AG04450 (cell line): ENCODE results near the gene SLC16A6. TPM values are rescaled to one million over a fixed set of nuclear protein-coding genes. Genes with fewer than 3 reads are reported as not detected.

Experiments used
- CTCF ChIA-PET: fragments of 300-600, 350-600 bp; formaldehyde crosslinking; extraction: SDS; loops from one replicate; lab custom pipeline; 2022; ENCODE audit warnings: antibody characterized with exemption, inconsistent platforms; lab: Charles Lee
- POLR2A ChIA-PET: fragments of 350-600 bp; formaldehyde crosslinking; extraction: SDS; loops from one replicate; lab custom pipeline; 2021; ENCODE audit warnings: antibody characterized with exemption, inconsistent platforms; lab: Yijun Ruan, JAX
- DNase-seq: peaks from one replicate; pipeline ENCODE4 v3.0.0-alpha.2; 2011; ENCODE audit warnings: low read depth, low spot score
- H3K27ac ChIP-seq: one replicate; pipeline ENCODE4 v1.5.1; 2012; ENCODE audit warnings: low read depth, low read length, control low read depth
- H3K27me3 ChIP-seq: one replicate; pipeline ENCODE4 v1.6.0; 2012; ENCODE audit warnings: low read length; ENCODE audit not compliant: control insufficient read depth, insufficient read depth
- H3K4me3 ChIP-seq: 2 replicates; pipeline ENCODE4 v1.5.1; 2011; ENCODE audit warnings: mild to moderate bottlenecking, low read depth, low read length, control low read depth
- H3K9me3 ChIP-seq: 2 replicates; pipeline ENCODE4 v1.5.1; 2012; ENCODE audit warnings: low read length; ENCODE audit not compliant: control insufficient read depth, insufficient read depth
- CTCF ChIP-seq: IDR thresholded peaks from 2 replicates; pipeline ENCODE4 v1.5.1; 2011; ENCODE audit warnings: low read depth, low read length, control low read depth, inconsistent platforms
- polyA plus RNA-seq: library from polyadenylated mRNA; depleted of rRNA; stranded (reverse); fragments of >200 nt; gene quantifications from 2 replicates; pipeline ENCODE4 v1.2.3, GENCODE V29; 2011

Gene SLC16A6
- polyA plus RNA-seq, 1 experiment = 1.2 TPM

DNA sequence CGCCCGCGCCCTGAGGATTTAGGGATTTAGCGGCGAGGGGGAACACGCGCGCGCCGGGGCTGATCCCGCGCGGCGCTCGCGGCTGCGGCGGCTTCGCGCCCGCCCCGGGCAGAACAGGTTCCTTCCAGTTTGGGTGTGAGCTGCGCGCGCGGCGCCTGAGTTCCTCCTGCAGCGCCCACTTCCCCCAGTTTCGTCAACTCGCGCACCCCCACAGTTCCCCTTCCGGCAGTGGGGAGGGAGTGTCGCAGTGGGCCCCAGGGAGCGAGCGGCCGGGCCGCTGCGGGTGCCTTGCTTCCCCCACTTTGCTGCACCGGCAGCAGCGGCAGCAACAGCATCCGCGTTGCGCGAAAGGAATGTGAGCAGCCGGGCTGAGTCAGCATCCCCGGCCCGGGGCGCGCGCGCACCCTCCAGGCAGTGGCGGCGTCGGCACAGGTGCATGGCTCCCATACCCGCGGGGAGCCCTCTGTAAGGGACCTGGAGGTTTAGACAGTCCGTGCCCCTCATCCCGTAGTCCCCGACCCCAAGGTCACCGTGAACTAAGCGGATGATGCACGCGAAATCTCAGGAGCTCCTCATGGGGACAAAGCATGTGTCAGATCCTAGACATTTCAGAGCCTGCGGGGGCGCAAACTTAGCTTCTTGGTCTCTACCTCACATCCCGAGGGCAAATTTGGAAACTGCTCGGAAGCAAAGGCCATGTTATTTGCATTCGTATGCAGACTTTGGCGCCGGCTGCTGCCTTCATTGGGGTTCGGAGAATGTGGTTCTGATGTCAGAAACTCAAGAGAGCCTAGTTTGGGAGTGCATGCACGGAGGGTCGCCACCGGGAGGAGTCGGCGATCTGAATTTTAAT, 1.1 kb upstream of the SLC16A6 start:
- POLR2A ChIA-PET = interaction anchor here (0.6 kb wide), 1 partner anchor 107 kb away, joined by 4 read pairs; no protein-coding TSS in a partner anchor
- no peaks in the 10 kb centered on the region; the same call in 1 of the 2 replicates for H3K9me3 ChIP-seq
- H3K27ac ChIP-seq = no peak overlapping the region
- no peak for DNase-seq
- CTCF ChIA-PET = interaction anchor here (1.4 to 3.7 kb wide), 2 partner anchors 107 to 145 kb away, joined by 7 to 9 read pairs; no protein-coding TSS in a partner anchor
- peak overlapping the region; percentile 73 for H3K4me3 ChIP-seq
- peaks cover 22% of the 10 kb centered on the region for H3K27me3 ChIP-seq
- no peak for TF ChIP-seq CTCF

GRCh38 chr17:68290268-68290954, 516 bp downstream of the SLC16A6 start:
- Histone ChIP-seq H3K4me3 (peak overlapping the region; percentile 73), H3K27ac (no peak overlapping the region), H3K27me3 (peaks cover 21% of the 10 kb centered on the region), H3K9me3 (no peaks in the 10 kb centered on the region; the same call in 1 of the 2 replicates)
- CTCF ChIA-PET = interaction anchor here (0.6 to 3.7 kb wide), 3 partner anchors 22 to 146 kb away, joined by 3 to 13 read pairs (median 9); no protein-coding TSS in a partner anchor
- POLR2A ChIA-PET = interaction anchor here (0.5 kb wide), 1 partner anchor 47 kb away, joined by 6 read pairs; no protein-coding TSS in a partner anchor
- TF ChIP-seq CTCF = no peak
- no peak for DNase-seq

DNA sequence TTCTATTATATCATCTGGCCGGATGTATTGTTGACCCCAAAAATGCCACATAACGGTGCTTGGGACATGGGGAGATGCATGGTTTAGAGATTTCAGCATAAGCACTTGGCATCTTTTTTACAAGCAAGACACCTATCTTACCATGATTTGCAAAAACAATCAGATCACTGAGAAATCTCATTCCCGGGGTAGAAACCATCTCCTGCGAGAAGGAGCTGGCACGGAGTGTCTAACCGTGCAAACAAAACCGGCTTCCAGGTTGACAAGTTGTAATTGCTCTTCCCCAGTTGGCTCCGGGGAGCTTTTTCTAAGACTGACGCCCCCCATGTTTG, 1.0 kb downstream of the SLC16A6 start:
- peak overlapping the region; percentile 73; the same call in 1 of the 2 replicates for H3K4me3 ChIP-seq
- no peak overlapping the region for H3K27ac ChIP-seq
- H3K9me3 ChIP-seq = no peaks in the 10 kb centered on the region; the same call in 1 of the 2 replicates
- ChIA-PET CTCF (interaction anchor here (3.2 to 3.7 kb wide), 2 partner anchors 109 to 147 kb away, joined by 9 to 13 read pairs; no protein-coding TSS in a partner anchor), POLR2A (no interaction called here)
- TF ChIP-seq CTCF = no peak
- no peak for DNase-seq
- peaks cover 19% of the 10 kb centered on the region for H3K27me3 ChIP-seq

GRCh38 chr17:68289473-68289872, 1.5 kb downstream of the SLC16A6 start:
- Histone ChIP-seq H3K9me3 (no peaks in the 10 kb centered on the region; the same call in 1 of the 2 replicates), H3K27me3 (peaks cover 16% of the 10 kb centered on the region), H3K4me3 (no peak overlapping the region), H3K27ac (no peak overlapping the region)
- DNase-seq = no peak
- no peak for TF ChIP-seq CTCF
- ChIA-PET POLR2A (no interaction called here), CTCF (interaction anchor here (3.2 to 3.7 kb wide), 2 partner anchors 109 to 147 kb away, joined by 9 to 13 read pairs; no protein-coding TSS in a partner anchor)
